ENCODE data around the gene TCEA2. TPM values are rescaled to one million over a fixed set of nuclear protein-coding genes. Genes with fewer than 3 reads are reported as not detected.

Gene TCEA2
- total and polyA plus RNA-seq, 2 donors (not counting 1 experiment from before 2014, with no cell fraction given): 17.1 to 23.9 TPM

GRCh38 chr20:64029293-64030117 lies 33.5 kb upstream of the TCEA2 start:
- Histone ChIP-seq H3K4me3 (replicated peaks in 1 of 4; ENCODE audit: control extremely low read depth in 1 of 4, insufficient read depth in 1 of 4, low read depth in 3 of 4, low read length in 4 of 4) (no peak overlapping the region), H3K27ac (ENCODE audit: insufficient read depth, low read length) (no peak overlapping the region)

GRCh38 chr20:64030371-64031134 lies 32.4 kb upstream of the TCEA2 start:
- peaks cover 41% of the 10 kb centered on the region for H3K36me3 ChIP-seq (ENCODE audit: control insufficient read depth, insufficient read depth, low read length)
- TF ChIP-seq CTCF (conservative IDR thresholded peaks at IDR 0.05 in 1 of 2, IDR thresholded peaks at IDR 0.05 in 1 of 2; ENCODE audit: low read depth in 1 of 2, low read length in 2 of 2): no peak
- no peak for TF ChIP-seq EZH2 (IDR thresholded peaks at IDR 0.05; ENCODE audit: low read length, missing control alignments)
- no peaks in the 10 kb centered on the region for H3K79me2 ChIP-seq (ENCODE audit: control insufficient read depth, insufficient read depth, low read length)
- no peak overlapping the region for H3K4me3 ChIP-seq (replicated peaks in 1 of 4; ENCODE audit: control extremely low read depth in 1 of 4, insufficient read depth in 1 of 4, low read depth in 3 of 4, low read length in 4 of 4)
- no peak for DNase-seq (ENCODE audit: low read depth in 2 of 2)
- H3K9ac ChIP-seq (ENCODE audit: insufficient read depth, low read length): no peak overlapping the region
- no peaks in the 10 kb centered on the region for H4K20me1 ChIP-seq (ENCODE audit: control insufficient read depth, extremely low read depth, insufficient read depth, low read length)
- H3K27me3 ChIP-seq (ENCODE audit: control insufficient read depth, insufficient read depth, low read length): no peaks in the 10 kb centered on the region
- H2AFZ ChIP-seq (ENCODE audit: low read length): no peak overlapping the region
- H3K4me2 ChIP-seq (ENCODE audit: extremely low read depth, insufficient read depth, low read length): no peak overlapping the region
- no peak overlapping the region for H3K27ac ChIP-seq (ENCODE audit: insufficient read depth, low read length)
- no peaks in the 10 kb centered on the region for H3K4me1 ChIP-seq (ENCODE audit: control insufficient read depth, extremely low read depth, insufficient read depth, low read length)
- no peaks in the 10 kb centered on the region for H3K9me3 ChIP-seq (ENCODE audit: control insufficient read depth, insufficient read depth, low read depth, low read length)

More at GRCh38 chr20:64029293-64030117, 33.5 kb upstream of the TCEA2 start:
- H3K4me2 ChIP-seq (ENCODE audit: extremely low read depth, insufficient read depth, low read length): no peak overlapping the region
- no peaks in the 10 kb centered on the region for H3K9me3 ChIP-seq (ENCODE audit: control insufficient read depth, insufficient read depth, low read depth, low read length)
- no peaks in the 10 kb centered on the region for H3K79me2 ChIP-seq (ENCODE audit: control insufficient read depth, insufficient read depth, low read length)
- peaks cover 40% of the 10 kb centered on the region for H3K36me3 ChIP-seq (ENCODE audit: control insufficient read depth, insufficient read depth, low read length)
- no peaks in the 10 kb centered on the region for H4K20me1 ChIP-seq (ENCODE audit: control insufficient read depth, extremely low read depth, insufficient read depth, low read length)
- no peak for TF ChIP-seq CTCF (conservative IDR thresholded peaks at IDR 0.05 in 1 of 2, IDR thresholded peaks at IDR 0.05 in 1 of 2; ENCODE audit: low read depth in 1 of 2, low read length in 2 of 2)
- no peak overlapping the region for H3K9ac ChIP-seq (ENCODE audit: insufficient read depth, low read length)
- no peak overlapping the region for H2AFZ ChIP-seq (ENCODE audit: low read length)
- H3K4me1 ChIP-seq (ENCODE audit: control insufficient read depth, extremely low read depth, insufficient read depth, low read length): no peaks in the 10 kb centered on the region
- DNase-seq (ENCODE audit: low read depth in 2 of 2): no peak
- no peaks in the 10 kb centered on the region for H3K27me3 ChIP-seq (ENCODE audit: control insufficient read depth, insufficient read depth, low read length)

- Histone ChIP-seq H3K4me1 (ENCODE audit: control insufficient read depth, extremely low read depth, insufficient read depth, low read length) (no peaks in the 10 kb centered on the region), H3K4me2 (ENCODE audit: extremely low read depth, insufficient read depth, low read length) (no peak overlapping the region), H3K27me3 (ENCODE audit: control insufficient read depth, insufficient read depth, low read length) (no peaks in the 10 kb centered on the region), H3K4me3 (replicated peaks in 1 of 4; ENCODE audit: control extremely low read depth in 1 of 4, insufficient read depth in 1 of 4, low read depth in 3 of 4, low read length in 4 of 4) (no peak overlapping the region), H3K9ac (ENCODE audit: insufficient read depth, low read length) (no peak overlapping the region), H4K20me1 (ENCODE audit: control insufficient read depth, extremely low read depth, insufficient read depth, low read length) (no peaks in the 10 kb centered on the region), H3K79me2 (ENCODE audit: control insufficient read depth, insufficient read depth, low read length) (no peaks in the 10 kb centered on the region), H3K9me3 (ENCODE audit: control insufficient read depth, insufficient read depth, low read depth, low read length) (no peaks in the 10 kb centered on the region), H3K36me3 (ENCODE audit: control insufficient read depth, insufficient read depth, low read length) (peaks cover 36% of the 10 kb centered on the region), H3K27ac (ENCODE audit: insufficient read depth, low read length) (no peak overlapping the region), H2AFZ (ENCODE audit: low read length) (no peak overlapping the region)
- no peak for DNase-seq (ENCODE audit: low read depth in 2 of 2)
- TF ChIP-seq CTCF (conservative IDR thresholded peaks at IDR 0.05 in 1 of 2, IDR thresholded peaks at IDR 0.05 in 1 of 2; ENCODE audit: low read depth in 1 of 2, low read length in 2 of 2): no peak
- no peak for TF ChIP-seq EZH2 (IDR thresholded peaks at IDR 0.05; ENCODE audit: low read length, missing control alignments)
Observed at GRCh38 chr20:64031822-64032314, 31.1 kb upstream of the TCEA2 start.

Data from fibroblast of lung (primary cell).